ENCODE results near the gene RCN1.

- TF ChIP-seq CTCF (IDR thresholded peaks at IDR 0.05) (no peak), POLR2AphosphoS5 (IDR thresholded peaks at IDR 0.05) (no peak), POLR2A (IDR thresholded peaks at IDR 0.05) (no peak)
Observed at GRCh38 chr11:32118025-32118974, 27.4 kb downstream of the RCN1 start.

All from upper lobe of left lung (tissue), 4 donors.